GM12878 (cell line): ENCODE data around the gene PRKCE. TPM values are rescaled to one million over a fixed set of nuclear protein-coding genes. Genes with fewer than 3 reads are reported as not detected.

Experiments
- ATF7 ChIP-seq: fragments of 450-650 bp; IDR thresholded peaks from 2 replicates; pipeline ENCODE4 v1.6.1; 2016; ENCODE audit warnings: low read depth, mild to moderate bottlenecking
- BHLHE40 ChIP-seq, 2 experiments: fragments of 450-650 bp in 1 of 2; IDR thresholded peaks; 2 replicates each; pipeline ENCODE4 v1.6.1; 2011 to 2017; ENCODE audit warnings: low read depth in 2 of 2, borderline replicate concordance in 1 of 2, improper control_type of control experiment in 1 of 2, low read length in 1 of 2, mild to moderate bottlenecking in 1 of 2
- EED ChIP-seq: sonication (generic); IDR thresholded peaks from 2 replicates; pipeline ENCODE4 v1.6.1; 2016; ENCODE audit warnings: antibody characterized with exemption, low read depth
- ELK1 ChIP-seq: IDR thresholded peaks from 2 replicates; pipeline ENCODE4 v1.6.1; 2012; ENCODE audit warnings: low read depth, low read length, improper control_type of control experiment
- GABPA ChIP-seq: IDR thresholded peaks from 2 replicates; pipeline ENCODE4 v1.6.1; 2014; ENCODE audit warnings: antibody characterized with exemption, low read depth, mild to moderate bottlenecking, inconsistent platforms
- HCFC1 ChIP-seq: fragments of 150-350 bp; IDR thresholded peaks from 2 replicates; pipeline ENCODE4 v1.6.1; 2014; ENCODE audit warnings: low read length
- JUND ChIP-seq: IDR thresholded peaks from 2 replicates; pipeline ENCODE4 v1.6.1; 2012; ENCODE audit warnings: low read depth, mild to moderate bottlenecking, low read length, improper control_type of control experiment, moderate library complexity
- MYC ChIP-seq: IDR thresholded peaks from 2 replicates; pipeline ENCODE4 v1.6.1; 2011; ENCODE audit warnings: mild to moderate bottlenecking, low read length, moderate library complexity, inconsistent platforms; ENCODE audit not compliant: insufficient read depth, insufficient replicate concordance, insufficient read length, severe bottlenecking
- NKRF ChIP-seq: fragments of 450-650 bp; conservative IDR thresholded peaks from 2 replicates; pipeline ENCODE4 v1.6.1; 2017; ENCODE audit warnings: mild to moderate bottlenecking, moderate library complexity
- NRF1 ChIP-seq: conservative IDR thresholded peaks from 2 replicates; pipeline ENCODE4 v1.6.1; 2011; ENCODE audit warnings: mild to moderate bottlenecking, low read depth, low read length, improper control_type of control experiment
- PBX3 ChIP-seq: IDR thresholded peaks from 2 replicates; pipeline ENCODE4 v1.6.1; 2011; ENCODE audit warnings: mild to moderate bottlenecking, low read depth, low read length, moderate library complexity; ENCODE audit not compliant: insufficient replicate concordance
- PKNOX1 ChIP-seq: fragments of 450-650 bp; IDR thresholded peaks from 2 replicates; pipeline ENCODE4 v1.6.1; 2016; ENCODE audit warnings: mild to moderate bottlenecking
- SPI1 ChIP-seq: IDR thresholded peaks from 2 replicates; pipeline ENCODE4 v1.6.1; 2011; ENCODE audit warnings: low read depth, mild to moderate bottlenecking, low read length, moderate library complexity, borderline replicate concordance; ENCODE audit not compliant: insufficient read depth
- ZNF24 ChIP-seq: fragments of 450-650 bp; IDR thresholded peaks from 2 replicates; pipeline ENCODE4 v1.6.1; 2017; ENCODE audit warnings: antibody characterized with exemption, mild to moderate bottlenecking
- ZNF384 ChIP-seq: IDR thresholded peaks from 2 replicates; pipeline ENCODE4 v1.6.1; 2012; ENCODE audit warnings: low read depth, mild to moderate bottlenecking, low read length, improper control_type of control experiment, borderline replicate concordance
- polyA plus RNA-seq, 11 experiments: library from polyadenylated mRNA; depleted of rRNA in 4 of 11; unstranded in 6 of 11; stranded (reverse) in 5 of 11; fragments of >200 nt; fragmentation: Nextera tagmentation in 4 of 11; fragmentation: Illumina TruSeq in 1 of 11; extraction: Ambion mirVana in 4 of 11; extraction: Trizol in 1 of 11; gene quantifications; 1 replicate in 1 of 11; 2 replicates in 10 of 11; pipeline versions ENCODE4 v1.2.1 to v1.2.3, GENCODE V29; 2011 to 2016; ENCODE audit warnings: inconsistent platforms in 2 of 11, missing spikeins in 2 of 11, low read depth in 1 of 11
- total RNA-seq, 4 experiments: library from RNA; depleted of rRNA in 3 of 4; stranded (reverse); fragments of >200 nt in 3 of 4; fragmentation: Illumina TruSeq in 1 of 4; extraction: Trizol in 1 of 4; gene quantifications; 2 replicates each; pipeline versions ENCODE4 v1.2.1 to v1.2.3, GENCODE V29; 2013 to 2021
- TF ChIP-seq, protein P1 (sequence below): fragments of 450-650 bp; IDR thresholded peaks from 2 replicates; pipeline ENCODE4 v1.6.1; 2017; ENCODE audit warnings: mild to moderate bottlenecking, low read depth, inconsistent platforms; ENCODE audit not compliant: poor library complexity, severe bottlenecking
- TF ChIP-seq, protein P2 (sequence below): IDR thresholded peaks from 2 replicates; pipeline ENCODE4 v1.6.1; 2011; ENCODE audit warnings: borderline replicate concordance, low read depth, mild to moderate bottlenecking, moderate library complexity, low read length; ENCODE audit not compliant: insufficient read depth, poor library complexity, severe bottlenecking

Gene PRKCE
- total and polyA plus RNA-seq, 10 of the 15 experiments (the other 5 are each of a cell fraction or from before 2014, with no cell fraction given), result 2.6 to 28.2 (median 11.3) TPM

DNA sequence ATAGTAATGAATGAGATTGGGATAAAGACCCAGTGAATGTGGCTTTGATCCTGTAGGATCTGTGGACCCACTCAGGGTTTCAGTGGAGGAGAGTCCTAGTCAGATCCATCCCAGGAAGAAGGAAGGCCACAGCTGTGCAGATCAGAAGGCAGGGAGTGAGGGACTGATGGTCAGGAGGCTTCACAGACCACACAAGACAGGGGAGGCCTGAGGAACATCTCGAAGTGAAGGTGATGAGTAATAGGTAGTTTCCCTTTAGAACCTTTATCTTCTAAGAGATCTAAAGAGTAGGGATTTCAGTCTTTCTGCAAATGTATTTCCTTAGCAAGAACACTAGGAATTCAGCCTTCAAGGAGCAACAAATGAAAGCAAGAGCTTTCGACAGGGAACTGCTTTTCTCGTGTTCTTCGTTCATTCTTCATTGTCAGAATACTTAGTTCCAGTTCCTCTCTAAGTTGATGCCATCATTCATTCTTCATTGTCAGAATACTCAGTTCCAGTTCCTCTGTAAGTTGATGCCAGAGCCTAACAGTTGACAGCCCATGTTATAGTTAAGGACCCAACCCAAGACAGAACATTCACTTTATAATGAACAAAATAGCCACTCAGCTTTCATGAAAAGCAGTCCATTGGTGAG lies 495.5 kb downstream of the PRKCE start (continued):
- TF ChIP-seq PBX3 (peak; percentile 40), NRF1 (no peak), EED (no peak), PKNOX1 (peak; percentile 59; the same call in 1 of the 2 replicates), ELK1 (no peak), JUND (no peak), SPI1 (peak; percentile 88), MYC (no peak), ZNF384 (no peak), ATF7 (0 out of 2 replicates have a peak, but pooled peaks have one; percentile 37), BHLHE40 (IDR thresholded peaks at IDR 0.05; ENCODE audit: borderline replicate concordance in 1 of 2, low read depth in 2 of 2, low read length in 1 of 2) (no peak), HCFC1 (no peak), ZNF24 (peak; percentile 95), GABPA (no peak), NKRF (no peak)
- TF ChIP-seq, protein P1, sequence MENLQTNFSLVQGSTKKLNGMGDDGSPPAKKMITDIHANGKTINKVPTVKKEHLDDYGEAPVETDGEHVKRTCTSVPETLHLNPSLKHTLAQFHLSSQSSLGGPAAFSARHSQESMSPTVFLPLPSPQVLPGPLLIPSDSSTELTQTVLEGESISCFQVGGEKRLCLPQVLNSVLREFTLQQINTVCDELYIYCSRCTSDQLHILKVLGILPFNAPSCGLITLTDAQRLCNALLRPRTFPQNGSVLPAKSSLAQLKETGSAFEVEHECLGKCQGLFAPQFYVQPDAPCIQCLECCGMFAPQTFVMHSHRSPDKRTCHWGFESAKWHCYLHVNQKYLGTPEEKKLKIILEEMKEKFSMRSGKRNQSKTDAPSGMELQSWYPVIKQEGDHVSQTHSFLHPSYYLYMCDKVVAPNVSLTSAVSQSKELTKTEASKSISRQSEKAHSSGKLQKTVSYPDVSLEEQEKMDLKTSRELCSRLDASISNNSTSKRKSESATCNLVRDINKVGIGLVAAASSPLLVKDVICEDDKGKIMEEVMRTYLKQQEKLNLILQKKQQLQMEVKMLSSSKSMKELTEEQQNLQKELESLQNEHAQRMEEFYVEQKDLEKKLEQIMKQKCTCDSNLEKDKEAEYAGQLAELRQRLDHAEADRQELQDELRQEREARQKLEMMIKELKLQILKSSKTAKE, result no peak
- TF ChIP-seq, protein P2, sequence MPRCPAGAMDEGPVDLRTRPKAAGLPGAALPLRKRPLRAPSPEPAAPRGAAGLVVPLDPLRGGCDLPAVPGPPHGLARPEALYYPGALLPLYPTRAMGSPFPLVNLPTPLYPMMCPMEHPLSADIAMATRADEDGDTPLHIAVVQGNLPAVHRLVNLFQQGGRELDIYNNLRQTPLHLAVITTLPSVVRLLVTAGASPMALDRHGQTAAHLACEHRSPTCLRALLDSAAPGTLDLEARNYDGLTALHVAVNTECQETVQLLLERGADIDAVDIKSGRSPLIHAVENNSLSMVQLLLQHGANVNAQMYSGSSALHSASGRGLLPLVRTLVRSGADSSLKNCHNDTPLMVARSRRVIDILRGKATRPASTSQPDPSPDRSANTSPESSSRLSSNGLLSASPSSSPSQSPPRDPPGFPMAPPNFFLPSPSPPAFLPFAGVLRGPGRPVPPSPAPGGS, result no peak
- TF ChIP-seq, all 136 proteins: peak for 6
